CD1c-positive myeloid dendritic cell (primary cell): ENCODE measurements around the gene NHERF2.
"Not testable (repeated sequence)": the region's sequence is repeated elsewhere in the genome, so short reads cannot be mapped to it uniquely, and the experiment has no call there.

ENCODE experiments used
- DNase-seq: peaks from one replicate; pipeline ENCODE4 v3.0.0-alpha.2; 2016; ENCODE audit errors: extremely low spot score

The NHERF2 gene

DNA sequence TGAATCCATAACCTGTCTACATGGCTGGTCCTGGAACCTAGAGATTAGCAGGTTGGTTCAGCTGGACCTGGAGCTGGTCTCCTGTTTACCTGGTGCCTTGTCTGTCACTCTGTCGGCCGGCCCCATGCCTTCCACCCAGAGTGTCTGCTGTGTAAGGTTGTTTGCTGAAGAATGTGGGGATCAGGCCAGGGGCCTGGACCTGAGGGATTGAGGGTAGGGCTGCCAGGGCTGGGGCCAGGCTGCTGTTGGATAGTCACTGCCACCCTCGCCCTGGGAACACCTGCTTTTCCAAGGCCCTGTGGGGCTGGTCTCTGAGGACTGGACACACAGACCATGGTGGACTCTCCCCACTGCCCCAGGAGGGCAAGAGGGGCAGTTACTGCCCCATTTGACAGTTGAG, 1.4 kb downstream of the NHERF2 start:
- no peak for DNase-seq

GRCh38 chr16:2028620-2029220, 2.0 kb downstream of the NHERF2 start:
- no peak for DNase-seq

GRCh38 chr16:2029350-2029749, 2.6 kb downstream of the NHERF2 start:
- no peak for DNase-seq

GRCh38 chr16:2030036-2030435, 3.3 kb downstream of the NHERF2 start:
- no peak for DNase-seq

DNA sequence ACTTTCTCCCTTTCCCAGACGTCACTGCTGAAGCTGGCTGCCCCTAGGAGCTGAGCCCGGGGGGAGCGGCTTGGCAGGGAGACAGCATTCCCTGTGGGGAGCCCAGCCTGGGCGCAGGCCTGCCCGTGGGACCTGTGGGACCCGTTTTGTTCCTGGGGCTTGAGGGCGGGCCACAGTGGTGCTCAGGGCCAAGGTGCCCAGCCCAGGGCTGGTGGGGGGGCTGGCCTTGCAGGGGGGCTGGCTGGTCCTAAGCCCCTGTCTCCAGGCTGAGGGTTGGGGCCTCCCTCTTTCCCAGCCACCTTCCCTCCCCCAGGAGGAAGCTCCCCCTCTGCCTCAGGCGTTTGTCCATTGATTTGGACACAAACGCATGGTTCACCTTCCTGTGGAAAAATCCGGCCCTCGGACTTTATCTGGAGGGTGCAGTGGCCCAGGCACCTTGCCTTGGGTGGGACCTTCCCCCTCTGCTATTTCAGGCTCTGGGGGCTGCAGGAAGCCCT, 4.4 kb downstream of the NHERF2 start:
- DNase-seq, result no peak

- DNase-seq, result no peak
Measured at GRCh38 chr16:2032285-2033056, 5.8 kb downstream of the NHERF2 start.

GRCh38 chr16:2033057-2033908, 6.6 kb downstream of the NHERF2 start:
- DNase-seq, result no peak

DNA sequence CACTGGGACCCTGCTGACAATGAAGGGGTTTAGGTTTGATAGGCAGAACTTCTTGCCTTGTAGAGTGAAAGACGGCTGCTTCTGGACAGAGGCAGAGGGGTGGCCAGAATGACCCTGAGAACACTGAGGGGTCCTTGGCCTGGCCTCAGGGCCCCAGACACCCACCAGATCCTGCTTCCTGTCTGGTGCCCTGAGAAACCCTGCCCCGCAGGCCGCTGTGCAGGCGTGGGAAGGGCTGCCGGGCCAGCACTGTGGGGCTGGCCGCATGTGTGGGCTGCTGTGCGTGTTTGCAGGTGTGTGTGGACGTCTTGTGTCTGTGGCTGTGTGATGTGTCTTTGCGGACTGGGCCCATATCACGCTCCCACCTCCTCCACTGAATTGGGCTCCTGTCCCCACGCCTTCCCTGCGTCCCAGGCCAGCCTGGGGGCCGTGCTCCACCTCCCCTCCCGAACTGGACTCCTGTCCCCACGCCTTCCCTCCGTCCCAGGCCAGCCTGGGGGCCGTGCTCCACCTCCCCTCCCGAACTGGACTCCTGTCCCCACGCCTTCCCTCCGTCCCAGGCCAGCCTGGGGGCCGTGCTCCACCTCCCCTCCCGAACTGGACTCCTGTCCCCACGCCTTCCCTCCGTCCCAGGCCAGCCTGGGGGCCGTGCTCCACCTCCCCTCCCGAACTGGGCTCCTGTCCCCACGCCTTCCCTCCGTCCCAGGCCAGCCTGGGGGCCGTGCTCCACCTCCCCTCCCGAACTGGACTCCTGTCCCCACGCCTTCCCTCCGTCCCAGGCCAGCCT, 7.4 kb downstream of the NHERF2 start:
- DNase-seq, result not testable (repeated sequence)

GRCh38 chr16:2034696-2035430, 8.2 kb downstream of the NHERF2 start:
- DNase-seq, result no peak

- no peak for DNase-seq
Measured at GRCh38 chr16:2035431-2036199, 8.9 kb downstream of the NHERF2 start.

DNA sequence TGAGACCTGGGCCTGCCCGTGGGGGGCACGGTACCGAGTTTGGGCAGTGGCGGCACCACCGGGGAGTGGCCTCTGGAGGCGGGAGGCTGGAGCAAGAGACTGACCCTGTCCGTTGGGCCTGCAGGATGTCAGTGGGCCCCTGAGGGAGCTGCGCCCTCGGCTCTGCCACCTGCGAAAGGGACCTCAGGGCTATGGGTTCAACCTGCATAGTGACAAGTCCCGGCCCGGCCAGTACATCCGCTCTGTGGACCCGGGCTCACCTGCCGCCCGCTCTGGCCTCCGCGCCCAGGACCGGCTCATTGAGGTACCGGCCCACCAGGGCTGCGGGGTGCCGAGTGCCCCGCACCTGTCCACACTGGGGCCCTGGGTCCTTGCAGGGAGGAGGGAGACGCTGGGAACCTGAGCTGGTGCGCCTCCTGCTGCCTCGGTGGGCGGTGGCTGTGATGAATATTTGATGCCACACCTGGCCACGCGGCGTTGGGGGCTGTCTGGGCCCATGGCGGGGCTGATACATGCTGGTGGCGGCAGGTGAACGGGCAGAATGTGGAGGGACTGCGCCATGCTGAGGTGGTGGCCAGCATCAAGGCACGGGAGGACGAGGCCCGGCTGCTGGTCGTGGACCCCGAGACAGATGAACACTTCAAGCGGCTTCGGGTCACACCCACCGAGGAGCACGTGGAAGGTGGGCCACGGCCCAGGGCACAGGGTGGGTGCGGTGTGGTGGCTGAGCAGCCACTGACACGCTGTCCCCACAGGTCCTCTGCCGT, 9.7 kb downstream of the NHERF2 start:
- no peak for DNase-seq

GRCh38 chr16:2037115-2037514, 10.4 kb downstream of the NHERF2 start:
- DNase-seq, result no peak

GRCh38 chr16:2037647-2038381, 11.1 kb downstream of the NHERF2 start:
- DNase-seq, result no peak

- no peak for DNase-seq
Measured at GRCh38 chr16:2038382-2039231, 11.9 kb downstream of the NHERF2 start.

DNA sequence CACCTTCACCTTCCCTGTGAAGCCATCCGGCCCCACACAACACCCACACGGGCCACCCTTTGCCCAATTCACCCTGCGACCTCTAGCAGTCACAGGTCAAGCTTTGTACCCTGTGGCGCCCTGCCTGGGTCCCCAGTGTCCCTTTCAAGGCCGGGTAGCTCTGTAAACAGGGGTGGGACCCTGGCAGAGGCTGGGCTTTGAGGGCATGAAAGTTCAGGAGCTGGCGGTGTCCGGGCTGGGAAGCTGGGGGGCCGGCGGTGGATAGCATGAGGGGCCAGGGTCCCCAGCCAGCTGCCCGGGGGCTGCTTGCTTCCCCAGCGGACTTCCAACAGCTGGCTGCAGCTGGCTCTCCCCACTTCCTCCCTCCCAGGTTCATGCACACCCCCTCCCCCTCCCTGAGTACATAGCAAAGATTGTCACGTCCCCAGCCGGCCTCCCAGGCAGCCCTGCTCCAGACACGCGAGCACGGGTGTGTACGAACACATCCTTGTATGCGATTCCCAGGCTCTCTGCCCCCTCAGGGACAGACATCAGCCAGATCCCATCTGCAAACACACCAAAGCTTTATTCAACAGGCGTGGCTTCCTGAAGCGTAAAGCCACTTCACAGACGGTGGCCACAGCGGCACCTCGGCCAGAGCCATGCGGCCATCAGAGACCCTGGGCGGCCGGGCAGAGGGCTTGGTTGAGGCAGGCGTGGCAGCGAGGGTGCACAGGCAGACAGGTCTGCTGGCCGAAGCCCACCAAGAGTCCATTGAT, 12.8 kb downstream of the NHERF2 start:
- DNase-seq, result no peak

DNA sequence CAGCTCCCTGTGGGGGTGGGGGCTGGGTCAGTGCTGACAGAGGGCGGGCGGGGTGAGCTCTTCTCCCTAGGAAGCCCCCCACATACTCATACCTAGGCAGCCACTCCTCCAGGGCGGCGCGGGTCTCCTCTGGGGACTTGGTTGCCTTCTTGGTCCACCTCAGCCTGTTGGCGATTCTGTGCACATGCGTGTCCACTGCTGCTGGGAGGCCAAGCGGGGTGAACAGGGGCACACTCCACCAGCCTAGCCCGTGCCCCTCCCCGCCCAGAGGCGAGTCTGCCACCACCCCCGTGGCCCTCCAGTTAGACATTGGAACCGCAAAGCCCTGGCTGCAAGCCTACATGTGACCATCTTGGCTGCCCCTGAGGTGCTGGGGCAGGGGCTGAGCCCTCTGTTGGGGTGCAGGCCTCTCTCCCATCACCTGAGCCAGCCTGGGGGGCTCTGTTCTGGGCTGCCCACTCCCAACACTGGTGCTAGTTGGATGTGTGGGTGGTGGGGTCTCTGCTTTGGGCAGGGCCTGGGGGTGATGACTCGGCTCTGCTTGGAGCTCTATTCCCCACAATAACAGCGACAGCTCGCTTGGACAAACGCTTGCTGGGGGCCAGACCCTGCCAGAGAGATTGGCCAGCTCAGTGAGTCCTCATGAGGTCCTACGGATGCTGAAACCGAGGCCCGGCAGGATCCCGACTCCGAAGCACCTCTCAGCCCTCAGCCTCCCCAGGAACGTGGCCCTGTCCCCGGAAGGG, 13.5 kb downstream of the NHERF2 start:
- no peak for DNase-seq
